Erythroblast (primary cell): ENCODE measurements around the gene UPK1B.

Experiments
- GATA1 ChIP-seq: IDR thresholded peaks from 2 replicates; pipeline ENCODE4 v1.6.1; 2011; ENCODE audit warnings: low read depth, mild to moderate bottlenecking, control low read depth, low read length, moderate library complexity
- POLR2A ChIP-seq: IDR thresholded peaks from 2 replicates; pipeline ENCODE4 v1.6.1; 2011; ENCODE audit warnings: mild to moderate bottlenecking, low read length

GRCh38 chr3:119211803-119212202 lies 38.4 kb downstream of the UPK1B start:
- no peak for TF ChIP-seq POLR2A
- no peak for TF ChIP-seq GATA1
